ENCODE measurements around the gene KDM8. TPM values are rescaled to one million over a fixed set of nuclear protein-coding genes. Genes with fewer than 3 reads are reported as not detected.

Gene KDM8
- total and polyA plus RNA-seq, 2 donors (not counting 3 experiments of a cell fraction or from before 2014, with no cell fraction given), result 5.1 to 8.4 TPM

DNA sequence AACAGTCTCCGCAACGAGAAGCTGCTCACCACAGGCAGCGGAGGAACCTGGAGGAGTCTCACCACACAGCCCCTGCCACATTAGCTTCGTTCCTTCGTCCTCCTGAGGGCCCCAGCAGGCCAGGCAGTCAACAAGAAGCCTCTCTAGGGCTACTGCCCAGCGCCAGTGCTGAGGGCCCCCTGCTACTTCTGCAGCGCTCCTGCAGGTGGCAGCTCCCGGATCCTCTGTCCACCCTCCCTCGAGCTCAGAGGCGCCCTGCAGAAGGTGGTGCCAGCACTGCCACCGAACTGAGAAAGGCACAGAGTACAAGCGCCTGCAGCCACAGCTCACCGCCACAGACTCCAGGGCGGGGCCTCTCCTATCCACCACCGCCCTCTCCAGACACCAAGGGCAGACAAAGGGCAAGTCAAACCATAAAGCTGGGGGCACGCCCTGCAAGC is 27.3 kb downstream of the KDM8 start:
- BruUV-seq (replicated peaks), result no TSS peak
- Histone ChIP-seq H3K4me2 (ENCODE audit: insufficient read depth, low read length) (no peak overlapping the region), H2AFZ (ENCODE audit: low read depth, low read length) (no peak overlapping the region), H3K27ac (ENCODE audit: insufficient read depth, low read depth, low read length) (no peak overlapping the region), H4K20me1 (replicated peaks; ENCODE audit: control insufficient read depth, extremely low read depth, insufficient read depth, low read length) (no peaks in the 10 kb centered on the region), H3K9me1 (replicated peaks; ENCODE audit: control insufficient read depth, extremely low read depth, insufficient read depth, low read length) (no peaks in the 10 kb centered on the region), H3K79me2 (ENCODE audit: control insufficient read depth, insufficient read depth, low read length) (no peaks in the 10 kb centered on the region), H3K27me3 (ENCODE audit: control insufficient read depth in 2 of 2, insufficient read depth in 2 of 2, low read length in 2 of 2) (no peaks in the 10 kb centered on the region), H3K36me3 (ENCODE audit: control insufficient read depth in 2 of 2, extremely low read depth in 1 of 2, insufficient read depth in 2 of 2, low read length in 2 of 2) (peaks cover 0 to 15% of the 10 kb centered on the region in 2 experiments), H3K4me1 (ENCODE audit: control insufficient read depth, extremely low read depth, insufficient read depth, low read length) (peaks cover 12% of the 10 kb centered on the region), H3K9me3 (replicated peaks; ENCODE audit: control insufficient read depth, insufficient read depth, low read length) (no peaks in the 10 kb centered on the region), H3K4me3 (replicated peaks in 1 of 3; ENCODE audit: insufficient read depth in 1 of 3, low read depth in 1 of 3, low read length in 3 of 3) (no peak overlapping the region), H3K9ac (replicated peaks; ENCODE audit: extremely low read depth, insufficient read depth, low read length) (no peak overlapping the region)
- TF ChIP-seq, protein P1, sequence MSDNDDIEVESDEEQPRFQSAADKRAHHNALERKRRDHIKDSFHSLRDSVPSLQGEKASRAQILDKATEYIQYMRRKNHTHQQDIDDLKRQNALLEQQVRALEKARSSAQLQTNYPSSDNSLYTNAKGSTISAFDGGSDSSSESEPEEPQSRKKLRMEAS (IDR thresholded peaks at IDR 0.05; ENCODE audit: insufficient read depth, insufficient read length), result no peak
- no peak for TF ChIP-seq EZH2 (IDR thresholded peaks at IDR 0.05; ENCODE audit: borderline replicate concordance, low read depth, low read length, severe bottlenecking)
- TF ChIP-seq GATA2 (IDR thresholded peaks at IDR 0.05; ENCODE audit: insufficient read depth, insufficient read length, low read depth, low read length), result no peak
- TF ChIP-seq POLR2A (IDR thresholded peaks at IDR 0.05; ENCODE audit: low read depth, low read length), result no peak
- TF ChIP-seq, protein P2, sequence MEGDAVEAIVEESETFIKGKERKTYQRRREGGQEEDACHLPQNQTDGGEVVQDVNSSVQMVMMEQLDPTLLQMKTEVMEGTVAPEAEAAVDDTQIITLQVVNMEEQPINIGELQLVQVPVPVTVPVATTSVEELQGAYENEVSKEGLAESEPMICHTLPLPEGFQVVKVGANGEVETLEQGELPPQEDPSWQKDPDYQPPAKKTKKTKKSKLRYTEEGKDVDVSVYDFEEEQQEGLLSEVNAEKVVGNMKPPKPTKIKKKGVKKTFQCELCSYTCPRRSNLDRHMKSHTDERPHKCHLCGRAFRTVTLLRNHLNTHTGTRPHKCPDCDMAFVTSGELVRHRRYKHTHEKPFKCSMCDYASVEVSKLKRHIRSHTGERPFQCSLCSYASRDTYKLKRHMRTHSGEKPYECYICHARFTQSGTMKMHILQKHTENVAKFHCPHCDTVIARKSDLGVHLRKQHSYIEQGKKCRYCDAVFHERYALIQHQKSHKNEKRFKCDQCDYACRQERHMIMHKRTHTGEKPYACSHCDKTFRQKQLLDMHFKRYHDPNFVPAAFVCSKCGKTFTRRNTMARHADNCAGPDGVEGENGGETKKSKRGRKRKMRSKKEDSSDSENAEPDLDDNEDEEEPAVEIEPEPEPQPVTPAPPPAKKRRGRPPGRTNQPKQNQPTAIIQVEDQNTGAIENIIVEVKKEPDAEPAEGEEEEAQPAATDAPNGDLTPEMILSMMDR (IDR thresholded peaks at IDR 0.05; ENCODE audit: extremely low read depth in 1 of 2, insufficient read depth in 1 of 2, low read depth in 1 of 2, low read length in 2 of 2), result no peak
- no peak for TF ChIP-seq MYC (IDR thresholded peaks at IDR 0.05; ENCODE audit: low read depth, low read length)
- no peak for TF ChIP-seq JUN (IDR thresholded peaks at IDR 0.05; ENCODE audit: borderline replicate concordance, insufficient read depth, insufficient read length, low read depth)
- no peak for TF ChIP-seq POLR2AphosphoS5 (IDR thresholded peaks at IDR 0.05; ENCODE audit: insufficient read depth, low read depth, low read length)
- no peak for TF ChIP-seq FOS (IDR thresholded peaks at IDR 0.05; ENCODE audit: borderline replicate concordance, insufficient read depth, low read length)
- CTCF ChIA-PET, result interaction anchor here (0.8 to 15.6 kb wide), 4 partner anchors 38 to 137 kb away, joined by 4 to 299 read pairs (median 6); partner anchors contain the start of gene NSMCE1
- intact Hi-C loops (cut with micrococcal nuclease) (no loop called here), dilution Hi-C loops (cut with MboI; ENCODE audit: extremely low pct_ligation_motif_present, low sequenced_read_pairs) (no loop called here)
- DNase-seq (ENCODE audit: low read depth, low spot score) (no peak), FAIRE-seq (no peak)
- POLR2A ChIA-PET, result interaction anchor here (0.6 kb wide), 1 partner anchor 18 kb away, joined by 6 read pairs; no protein-coding TSS in a partner anchor
